SU-DHL-6 (cell line): ENCODE results near the gene PRKACA.

Source experiments
- CTCF ChIP-seq: fragments of 200-600 bp; sonication (generic); IDR thresholded peaks from one replicate; pipeline ENCODE4 v1.5.1; 2017; ENCODE audit warnings: antibody characterized with exemption, mild to moderate bottlenecking, low read length, moderate library complexity; ENCODE audit not compliant: insufficient read depth, poor library complexity, severe bottlenecking
- EZH2phosphoT487 ChIP-seq: fragments of 200-600 bp; sonication (generic), shearing (Covaris generic); conservative IDR thresholded peaks from 2 replicates; pipeline ENCODE4 v1.6.1; 2018; ENCODE audit warnings: mild to moderate bottlenecking, antibody characterized with exemption, low read length, moderate library complexity, mixed read lengths

- TF ChIP-seq CTCF (no peak), EZH2phosphoT487 (no peak)
Measured at GRCh38 chr19:14146789-14147216, 29.2 kb upstream of the PRKACA start.
